Ovary (tissue), 3 donors: ENCODE measurements around the gene SCD5.

Experiments
- CTCF ChIP-seq, 3 donors: fragments of 450-650 bp in 2 of 3; fragments of 200-600 bp in 1 of 3; IDR thresholded peaks; one replicate each; pipeline versions ENCODE4 v1.5.1 to v1.8.0; 2016 to 2022; ENCODE audit warnings: antibody characterized with exemption in 3 of 3, mild to moderate bottlenecking in 1 of 3
- POLR2A ChIP-seq: fragments of 450-650 bp; IDR thresholded peaks from one replicate; pipeline ENCODE4 v1.6.1; 2017; ENCODE audit warnings: antibody characterized with exemption, mild to moderate bottlenecking, moderate library complexity
- donor health status: DM: no; HTN: no; CAD: no.

- TF ChIP-seq CTCF (IDR thresholded peaks at IDR 0.05) (no peak), POLR2A (no peak)
Observed at GRCh38 chr4:82594456-82594855, 204.1 kb downstream of the SCD5 start.
